CD4-positive, alpha-beta T cell treated with Interleukin-15 for 4 hours (primary cell): Measurements from ENCODE around the gene AGAP1.

ENCODE experiments used
- DNase-seq: peaks from one replicate; pipeline ENCODE4 v3.0.0-alpha.2; 2020; ENCODE audit warnings: low spot score

Gene AGAP1

DNA sequence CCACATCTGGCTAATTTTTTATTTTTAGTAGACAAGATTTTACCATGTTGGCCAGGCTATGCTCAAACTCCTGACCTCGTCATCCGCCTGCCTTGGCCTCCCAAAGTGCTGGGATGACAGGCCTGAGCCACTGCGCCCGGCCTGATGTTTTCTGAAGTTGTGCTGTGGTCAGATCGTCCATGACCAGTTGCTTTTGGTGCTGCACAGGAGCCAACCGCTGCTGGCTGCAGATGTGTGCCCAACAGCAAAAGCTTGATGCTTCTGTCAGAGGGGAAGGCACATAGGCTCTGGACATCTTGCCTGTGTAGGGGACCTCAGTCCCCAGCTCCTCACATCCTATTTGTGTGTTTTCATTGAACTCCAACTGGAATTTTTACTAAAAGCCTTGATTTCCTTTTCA, 218.3 kb downstream of the AGAP1 start:
- no peak for DNase-seq

DNA sequence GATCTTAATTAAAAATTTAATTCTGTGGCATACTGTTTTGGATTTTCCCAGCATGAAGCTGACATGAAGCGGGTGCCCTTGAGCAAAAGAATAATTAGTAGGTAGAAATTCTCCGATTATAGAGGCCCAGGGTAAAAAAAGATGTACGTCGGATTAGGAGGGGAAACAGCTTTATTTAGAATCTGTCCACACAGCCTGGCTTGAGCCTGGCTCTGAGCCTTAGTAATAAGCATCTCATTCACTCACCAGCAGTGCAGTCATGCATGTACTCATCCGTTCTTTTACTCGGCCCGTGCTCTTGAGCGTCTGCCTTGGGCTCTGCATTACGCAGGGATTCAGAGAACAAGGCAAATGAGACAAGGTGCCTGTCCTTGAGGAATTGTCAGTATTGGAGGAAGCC, 219.3 kb downstream of the AGAP1 start:
- no peak for DNase-seq

GRCh38 chr2:235715601-235716000, 221.8 kb downstream of the AGAP1 start:
- DNase-seq: no peak

DNA sequence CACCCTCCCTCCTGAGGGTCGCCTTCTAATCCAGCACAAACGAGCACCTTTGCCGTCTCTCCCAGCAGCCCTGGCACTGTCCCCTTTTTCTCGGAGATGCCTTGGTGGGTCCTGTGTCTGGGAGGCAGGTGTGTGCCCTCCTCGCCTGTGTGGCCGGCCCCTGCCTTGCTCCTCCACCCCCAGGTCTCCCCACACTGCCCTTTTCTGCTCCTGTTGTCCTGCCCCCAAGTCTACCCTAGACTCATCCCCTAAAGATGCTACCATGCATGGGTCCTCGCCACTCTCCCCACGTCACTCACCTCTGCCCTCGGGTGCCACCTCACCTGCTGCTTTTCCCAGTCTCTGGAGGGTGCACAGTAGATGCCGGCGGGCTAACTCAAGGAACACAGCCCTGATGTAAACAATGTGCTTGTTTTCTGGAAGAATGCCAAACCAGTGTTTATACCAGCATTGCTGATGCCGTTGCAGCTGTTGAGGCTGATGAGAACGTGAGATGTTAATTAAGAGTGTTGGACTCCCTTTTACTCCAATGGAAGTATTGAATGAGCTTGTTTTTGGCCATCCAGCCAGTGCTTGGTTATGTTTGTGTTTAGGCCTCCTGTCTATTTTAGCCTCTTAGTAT, 223.1 kb downstream of the AGAP1 start:
- no peak for DNase-seq

GRCh38 chr2:235719146-235719942, 225.5 kb downstream of the AGAP1 start:
- no peak for DNase-seq

- DNase-seq: no peak
Observed at GRCh38 chr2:235721625-235722024, 227.8 kb downstream of the AGAP1 start.

DNA sequence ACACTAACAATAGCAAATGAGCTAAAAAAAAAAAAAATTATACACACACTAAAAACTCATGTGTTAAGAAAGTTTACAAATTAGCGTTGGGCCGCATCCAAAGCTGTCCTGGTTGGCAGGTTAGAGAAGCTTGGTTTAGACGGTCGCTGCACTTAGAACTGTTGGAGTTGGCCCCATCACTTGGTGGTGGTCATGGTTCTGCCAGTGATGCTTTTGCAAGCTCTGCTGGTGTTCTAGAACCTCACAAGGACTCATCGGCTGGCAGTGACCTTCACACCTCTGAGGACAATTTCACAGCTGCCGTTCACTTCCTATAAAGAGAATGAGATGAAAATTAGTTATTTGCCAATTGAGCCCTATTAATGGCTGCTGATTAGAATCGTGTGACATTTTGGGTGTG, 229.0 kb downstream of the AGAP1 start:
- no peak for DNase-seq

GRCh38 chr2:235723371-235723770, 229.5 kb downstream of the AGAP1 start:
- no peak for DNase-seq

- no peak for DNase-seq
Observed at GRCh38 chr2:235723811-235724465, 230.1 kb downstream of the AGAP1 start.

DNA sequence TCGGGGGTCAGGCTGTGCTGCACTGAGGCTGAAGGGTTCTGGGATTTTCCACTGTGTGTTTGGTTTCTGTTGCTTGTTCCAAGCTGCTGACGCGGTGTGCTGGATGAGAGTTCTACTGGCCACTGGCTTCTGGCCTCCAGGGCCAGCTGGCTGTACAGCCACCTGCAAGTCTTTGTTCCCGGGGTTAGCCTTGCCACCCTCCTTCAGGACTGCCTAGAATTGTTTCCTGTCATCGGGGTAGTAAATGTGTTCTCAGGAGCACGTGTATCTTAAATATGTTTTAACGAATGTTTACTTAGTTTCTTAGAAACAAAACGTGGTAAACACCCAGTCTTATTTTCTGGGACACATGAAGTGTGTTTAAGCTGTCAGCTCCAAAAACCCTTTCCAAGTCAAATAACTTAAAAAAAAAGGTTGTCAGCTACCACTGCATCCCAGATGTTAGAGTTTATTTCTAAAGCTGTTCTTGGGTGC, 231.2 kb downstream of the AGAP1 start:
- no peak for DNase-seq

DNA sequence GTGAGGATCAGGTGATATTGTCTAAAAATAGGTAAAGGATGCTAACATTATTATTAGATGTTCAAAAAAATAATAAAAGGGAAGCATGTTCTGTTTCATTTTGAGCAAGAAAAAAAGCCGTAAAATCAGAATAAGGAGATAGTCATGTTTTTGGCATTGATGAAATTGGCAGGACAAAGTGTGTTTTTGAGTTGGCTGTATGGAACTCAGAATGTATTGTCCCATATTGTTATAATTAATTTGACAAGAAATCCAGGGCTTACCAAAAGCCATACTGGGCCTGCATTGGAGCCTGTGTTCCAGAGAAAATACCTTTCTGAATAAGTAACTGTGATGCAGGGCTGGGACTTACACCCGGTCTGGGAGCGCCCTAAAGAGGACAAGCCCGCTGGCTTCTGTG, 232.0 kb downstream of the AGAP1 start:
- DNase-seq: no peak

GRCh38 chr2:235726554-235726953, 232.7 kb downstream of the AGAP1 start:
- no peak for DNase-seq

DNA sequence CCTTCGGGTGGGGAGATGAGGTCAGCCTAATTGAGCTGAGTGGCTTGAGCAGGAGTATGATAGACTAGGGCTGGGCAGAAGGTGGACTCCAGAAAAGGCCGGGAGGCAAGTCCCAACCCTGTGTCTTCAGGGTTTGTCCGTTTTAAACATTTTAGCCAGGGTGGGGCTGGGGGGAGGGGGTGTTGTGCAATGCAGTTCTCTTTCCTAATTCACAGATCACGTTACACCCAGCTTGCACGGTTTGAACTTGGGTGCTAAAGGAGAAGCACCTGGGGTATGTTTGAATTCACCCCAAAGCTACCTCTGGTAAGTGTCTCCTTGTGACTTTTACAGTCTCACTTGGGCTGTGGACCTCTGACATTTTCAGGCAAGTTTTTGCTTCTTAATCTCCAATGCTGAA, 233.3 kb downstream of the AGAP1 start:
- no peak for DNase-seq

DNA sequence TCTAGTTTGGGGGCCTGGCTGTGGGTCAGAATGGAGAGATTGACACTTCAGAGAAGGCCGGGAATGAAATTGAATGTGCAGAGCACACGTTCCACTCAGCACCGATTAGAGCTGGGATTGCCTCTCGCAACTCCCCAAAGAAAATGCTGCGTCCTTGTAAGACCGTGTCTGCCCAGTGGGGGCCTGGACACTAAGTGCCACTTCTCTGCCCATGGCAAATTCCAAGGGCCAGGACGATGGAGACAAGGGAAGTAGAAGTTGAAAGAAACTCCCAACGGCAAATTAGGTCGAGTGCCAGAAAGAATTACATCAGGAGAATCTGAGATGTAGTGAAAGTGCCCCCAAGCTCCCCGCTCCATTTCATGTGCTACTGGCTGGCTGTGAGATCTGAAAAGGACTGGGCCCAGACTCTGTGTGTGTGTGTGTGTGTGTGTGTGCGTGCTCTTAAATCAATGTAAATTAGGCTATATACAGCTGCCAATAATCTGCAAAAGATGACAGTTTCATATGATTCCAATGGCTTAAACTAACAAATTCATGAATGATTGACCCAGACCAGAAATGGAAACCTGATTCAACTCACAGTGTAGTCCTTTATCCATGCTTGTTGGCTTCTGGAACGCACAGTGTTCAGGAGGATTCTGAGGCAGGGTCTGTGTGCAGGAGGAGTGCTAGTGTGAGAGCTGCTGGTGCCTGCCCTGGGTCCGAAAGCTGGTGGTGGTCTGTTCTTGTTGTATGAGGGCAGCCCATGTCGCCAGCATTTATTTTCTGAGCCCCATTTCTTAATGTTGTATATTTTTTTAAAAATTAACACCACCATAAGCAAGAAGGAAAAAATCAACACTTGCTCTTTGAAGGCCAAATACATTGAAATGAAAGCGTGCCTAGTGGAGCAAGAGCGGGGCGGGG, 234.3 kb downstream of the AGAP1 start:
- DNase-seq: no peak

- DNase-seq: no peak
Observed at GRCh38 chr2:235728800-235729556, 235.1 kb downstream of the AGAP1 start.

DNA sequence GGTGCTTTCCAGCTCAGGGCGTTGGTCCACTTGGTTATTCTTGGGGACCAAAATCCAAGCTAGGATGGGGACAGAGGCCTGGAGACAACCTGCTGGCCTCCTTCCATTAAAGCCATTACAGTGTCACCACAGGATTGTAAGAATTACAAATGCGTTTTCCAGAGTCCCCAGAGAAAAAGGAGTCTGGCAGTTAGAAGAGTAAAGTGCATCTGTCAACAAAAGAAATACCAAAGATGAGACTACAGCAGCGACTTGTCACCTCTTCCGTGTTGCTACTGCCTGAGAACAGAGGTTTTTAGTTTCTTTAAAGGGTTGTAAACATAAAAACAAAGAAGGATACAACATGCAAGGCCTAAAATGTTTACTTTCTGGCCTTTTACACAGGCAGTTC, 235.7 kb downstream of the AGAP1 start:
- DNase-seq: no peak

DNA sequence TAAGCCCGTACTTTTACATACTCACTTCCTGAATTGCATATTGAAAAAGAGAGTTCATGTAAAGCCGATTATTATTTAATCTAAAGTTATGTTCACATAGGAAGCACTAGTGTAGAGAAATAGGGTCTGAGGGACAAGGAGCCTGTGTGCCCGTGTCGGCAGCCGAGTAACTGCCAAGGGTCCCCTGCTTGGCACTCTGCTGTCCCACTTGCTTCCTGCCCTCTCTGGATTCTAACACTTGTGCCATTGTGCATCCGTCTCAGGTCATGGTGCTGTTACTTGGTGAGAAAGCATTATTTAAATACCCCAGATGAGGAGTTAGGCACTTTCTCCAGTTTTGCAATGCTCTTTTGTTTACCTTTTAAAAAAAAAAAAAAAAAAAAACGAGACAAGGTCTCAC, 236.3 kb downstream of the AGAP1 start:
- no peak for DNase-seq

DNA sequence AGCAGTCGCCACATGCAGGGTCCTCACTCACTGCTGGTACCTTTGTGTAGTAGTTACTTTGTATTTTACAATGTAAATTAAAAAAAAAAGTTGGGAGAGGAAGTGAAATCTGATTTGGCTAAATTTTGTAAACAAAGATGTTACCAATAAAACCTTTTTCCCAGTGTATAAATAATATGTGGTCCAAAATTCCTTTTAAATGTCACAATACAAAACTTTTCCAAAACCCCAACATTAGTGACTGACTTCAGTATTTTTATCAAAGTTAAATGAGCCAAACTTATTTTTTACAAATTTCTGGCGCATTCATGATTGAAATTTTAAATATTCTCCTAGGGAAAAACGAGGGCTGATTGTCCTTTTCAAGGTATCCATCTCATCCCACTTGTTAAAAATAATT, 239.9 kb downstream of the AGAP1 start:
- no peak for DNase-seq

DNA sequence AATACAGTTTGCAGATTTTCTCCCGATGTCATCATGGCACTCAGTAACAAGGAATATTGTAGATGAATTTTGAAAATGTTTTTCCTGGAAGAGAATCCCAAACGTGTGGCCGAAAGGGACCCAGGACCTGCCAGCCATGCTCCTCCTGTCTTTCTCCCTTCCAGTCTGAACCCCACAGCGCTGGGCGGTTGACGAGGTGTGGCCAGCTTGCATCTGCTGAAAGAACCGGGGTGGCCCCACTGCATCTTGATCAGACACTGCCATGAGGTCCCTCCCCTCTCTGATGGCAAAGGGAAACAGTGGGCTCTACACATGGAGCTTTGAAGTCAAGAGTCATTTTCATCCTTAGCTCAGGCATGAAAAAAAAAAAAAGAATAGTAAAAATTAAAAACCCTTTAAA, 240.3 kb downstream of the AGAP1 start:
- DNase-seq: no peak

- DNase-seq: no peak
Observed at GRCh38 chr2:235734688-235735231, 240.9 kb downstream of the AGAP1 start.

GRCh38 chr2:235737396-235737795, 243.6 kb downstream of the AGAP1 start:
- no peak for DNase-seq
